ENCODE results near the gene SLC26A1.

DNA sequence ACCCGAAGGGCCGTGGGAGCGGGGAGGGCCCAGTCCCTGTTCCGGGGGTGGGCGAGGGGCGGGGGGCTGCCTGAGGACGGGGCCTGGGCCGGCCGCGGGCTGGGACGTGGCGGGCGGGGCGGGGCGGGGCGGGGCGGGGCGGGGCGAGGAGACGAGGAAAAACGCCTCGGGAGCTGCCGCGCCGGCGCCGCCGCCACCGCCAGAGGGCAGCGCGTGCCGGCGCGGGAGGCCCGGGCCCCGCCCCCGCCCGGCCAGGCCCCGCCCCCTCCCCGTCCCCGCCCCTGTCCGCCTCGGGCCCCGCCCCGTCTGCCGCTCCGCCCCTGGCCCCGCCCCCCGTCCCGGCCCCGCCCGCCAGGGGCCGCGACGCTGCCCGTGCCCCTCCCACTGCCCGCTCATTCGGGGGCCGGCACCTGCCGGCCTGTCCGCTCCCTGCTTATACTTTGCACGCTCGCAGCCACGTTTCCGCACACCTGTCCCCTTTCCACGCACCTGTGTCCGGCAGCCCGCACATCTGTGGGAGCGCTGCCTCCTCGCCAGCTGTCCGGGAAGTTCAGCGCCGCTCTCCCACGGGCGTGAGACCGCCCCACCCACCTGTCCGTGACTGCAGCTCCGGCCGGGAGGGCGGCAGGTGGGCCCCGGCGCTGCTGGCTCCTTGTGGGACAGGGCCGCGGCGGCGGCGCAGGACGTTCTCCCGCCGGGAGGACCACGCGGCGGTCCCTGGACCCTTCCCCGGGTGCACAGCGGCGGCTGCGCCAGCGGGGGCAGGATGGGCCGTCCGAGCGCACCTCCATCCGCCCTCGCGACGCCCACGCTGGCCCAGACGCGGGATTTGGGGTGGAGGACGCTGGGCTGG lies 16.6 kb upstream of the SLC26A1 start:
- TF ChIP-seq EZH2phosphoT487 (IDR thresholded peaks at IDR 0.05; ENCODE audit: insufficient read depth, low read depth) (no peak), EZH2 (IDR thresholded peaks at IDR 0.05; ENCODE audit: insufficient read depth, poor library complexity, severe bottlenecking) (no peak)
